Neural cell (in vitro differentiated cells): ENCODE measurements around the gene USP34.

Experiments used
- EZH2 ChIP-seq: fragments of 200-600, 300-800 bp; shearing (Covaris generic), sonication (generic); IDR thresholded peaks from 2 replicates; pipeline ENCODE4 v1.6.1; 2014; ENCODE audit warnings: antibody characterized with exemption, low read length, borderline replicate concordance, mild to moderate bottlenecking; ENCODE audit not compliant: insufficient read depth, poor library complexity, severe bottlenecking
- POLR2AphosphoS5 ChIP-seq: IDR thresholded peaks from 2 replicates; pipeline ENCODE4 v1.6.1; 2012

DNA sequence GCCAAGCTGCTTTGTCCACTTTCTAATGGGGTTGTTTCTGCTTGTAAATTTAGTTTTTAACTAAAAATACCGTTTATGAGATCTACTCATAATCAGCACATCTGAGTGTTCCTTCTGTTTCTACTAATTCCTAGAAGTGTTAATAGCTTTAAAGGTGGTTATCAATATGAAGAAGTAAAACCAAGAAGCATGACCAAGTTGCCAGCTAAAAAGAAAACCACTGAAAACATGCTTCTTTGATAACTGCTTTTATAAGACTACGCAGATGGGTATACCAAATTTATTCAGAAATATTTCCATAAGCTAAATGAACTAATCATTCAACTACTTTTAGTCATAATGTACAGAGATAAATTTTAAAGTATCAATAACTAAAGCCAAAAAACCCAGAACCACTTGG, 207.1 kb downstream of the USP34 start:
- no peak for TF ChIP-seq EZH2
- TF ChIP-seq POLR2AphosphoS5: no peak
